Measurements from ENCODE around the gene SLC25A51.

Gene SLC25A51

DNA sequence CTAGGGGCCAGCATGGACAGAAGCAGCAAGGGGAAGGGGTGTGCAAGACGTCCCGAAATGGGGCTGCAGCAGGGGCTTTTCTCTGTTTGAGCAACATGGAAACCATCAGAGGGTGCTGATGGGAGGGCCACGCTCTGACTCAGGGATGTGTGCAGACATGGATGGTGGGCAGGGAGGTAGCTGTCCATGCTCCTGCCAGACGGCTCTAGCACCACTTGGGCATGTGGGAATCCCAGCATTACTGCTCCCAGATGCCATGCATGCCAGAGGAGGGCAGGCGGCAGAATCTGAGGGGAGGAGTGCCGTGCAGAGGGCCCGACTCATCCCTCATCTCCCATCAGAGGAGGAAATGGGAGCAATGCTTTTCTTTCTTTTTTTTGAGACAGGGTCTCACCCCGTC, 45.6 kb upstream of the SLC25A51 start:
- DNase-seq (ENCODE audit: low read depth, low spot score) = no peak
- POLR2A ChIA-PET = no interaction called here
- TF ChIP-seq, protein P1, sequence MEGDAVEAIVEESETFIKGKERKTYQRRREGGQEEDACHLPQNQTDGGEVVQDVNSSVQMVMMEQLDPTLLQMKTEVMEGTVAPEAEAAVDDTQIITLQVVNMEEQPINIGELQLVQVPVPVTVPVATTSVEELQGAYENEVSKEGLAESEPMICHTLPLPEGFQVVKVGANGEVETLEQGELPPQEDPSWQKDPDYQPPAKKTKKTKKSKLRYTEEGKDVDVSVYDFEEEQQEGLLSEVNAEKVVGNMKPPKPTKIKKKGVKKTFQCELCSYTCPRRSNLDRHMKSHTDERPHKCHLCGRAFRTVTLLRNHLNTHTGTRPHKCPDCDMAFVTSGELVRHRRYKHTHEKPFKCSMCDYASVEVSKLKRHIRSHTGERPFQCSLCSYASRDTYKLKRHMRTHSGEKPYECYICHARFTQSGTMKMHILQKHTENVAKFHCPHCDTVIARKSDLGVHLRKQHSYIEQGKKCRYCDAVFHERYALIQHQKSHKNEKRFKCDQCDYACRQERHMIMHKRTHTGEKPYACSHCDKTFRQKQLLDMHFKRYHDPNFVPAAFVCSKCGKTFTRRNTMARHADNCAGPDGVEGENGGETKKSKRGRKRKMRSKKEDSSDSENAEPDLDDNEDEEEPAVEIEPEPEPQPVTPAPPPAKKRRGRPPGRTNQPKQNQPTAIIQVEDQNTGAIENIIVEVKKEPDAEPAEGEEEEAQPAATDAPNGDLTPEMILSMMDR (IDR thresholded peaks at IDR 0.05; ENCODE audit: insufficient read depth, low read length, missing control alignments) = no peak
- H3K4me3 ChIP-seq (ENCODE audit: low read depth, low read length) = no peak overlapping the region
- CTCF ChIA-PET = interaction anchor here (1.0 to 2.0 kb wide), 5 partner anchors 12 to 126 kb away, joined by 3 to 5 read pairs (median 3); partner anchors contain the start of gene SHB

- TF ChIP-seq, protein P1 (IDR thresholded peaks at IDR 0.05; ENCODE audit: insufficient read depth, low read length, missing control alignments) = no peak
- ChIA-PET POLR2A (no interaction called here), CTCF (interaction anchor here (0.7 to 2.0 kb wide), 4 partner anchors 13 to 78 kb away, joined by 3 to 5 read pairs (median 3); no protein-coding TSS in a partner anchor)
- DNase-seq (ENCODE audit: low read depth, low spot score) = no peak
- no peak overlapping the region for H3K4me3 ChIP-seq (ENCODE audit: low read depth, low read length)
These were observed 44.6 kb upstream of the SLC25A51 start for GRCh38 chr9:37948417-37948980.

GRCh38 chr9:37947977-37948376, 44.0 kb upstream of the SLC25A51 start:
- no peak overlapping the region for H3K4me3 ChIP-seq (ENCODE audit: low read depth, low read length)
- TF ChIP-seq, protein P1 (IDR thresholded peaks at IDR 0.05; ENCODE audit: insufficient read depth, low read length, missing control alignments) = no peak
- ChIA-PET CTCF (interaction anchor here (0.7 to 1.6 kb wide), 5 partner anchors 14 to 34 kb away, joined by 3 to 4 read pairs (median 3); no protein-coding TSS in a partner anchor), POLR2A (no interaction called here)
- DNase-seq (ENCODE audit: low read depth, low spot score) = no peak

- POLR2A ChIA-PET = no interaction called here
- no peak for DNase-seq (ENCODE audit: low read depth, low spot score)
- no peak overlapping the region for H3K4me3 ChIP-seq (ENCODE audit: low read depth, low read length)
- TF ChIP-seq, protein P1 (IDR thresholded peaks at IDR 0.05; ENCODE audit: insufficient read depth, low read length, missing control alignments) = no peak
- CTCF ChIA-PET = interaction anchor here (1.2 to 1.6 kb wide), 3 partner anchors 15 to 34 kb away, joined by 3 to 4 read pairs (median 3); no protein-coding TSS in a partner anchor
These were observed 43.5 kb upstream of the SLC25A51 start for GRCh38 chr9:37947471-37947870.

DNA sequence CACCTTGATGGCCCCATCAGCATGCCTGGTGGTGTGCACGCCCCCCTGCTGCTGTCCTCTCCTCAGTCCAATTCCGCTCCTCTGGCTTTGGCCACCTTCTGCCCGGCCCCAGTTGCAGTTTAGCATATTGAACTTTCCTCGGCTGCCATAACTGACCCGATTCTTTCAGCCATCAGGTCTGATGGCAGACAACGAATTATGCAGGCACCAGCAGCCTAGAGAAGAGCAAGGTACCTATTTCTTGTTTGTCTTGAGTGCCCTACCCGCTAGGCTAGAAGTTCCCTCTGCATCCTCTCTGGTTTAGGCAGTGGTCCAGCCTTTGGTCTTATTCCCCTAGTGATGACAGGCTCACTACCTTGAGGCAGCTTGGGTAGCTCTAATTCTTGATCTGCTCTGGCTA, 43.0 kb upstream of the SLC25A51 start:
- DNase-seq (ENCODE audit: low read depth, low spot score) = no peak
- TF ChIP-seq, protein P1 (IDR thresholded peaks at IDR 0.05; ENCODE audit: insufficient read depth, low read length, missing control alignments) = no peak
- ChIA-PET CTCF (interaction anchor here (1.2 to 1.3 kb wide), 2 partner anchors 15 to 33 kb away, joined by 3 to 4 read pairs; no protein-coding TSS in a partner anchor), POLR2A (no interaction called here)
- no peak overlapping the region for H3K4me3 ChIP-seq (ENCODE audit: low read depth, low read length)

GRCh38 chr9:37946041-37946440, 42.1 kb upstream of the SLC25A51 start:
- TF ChIP-seq, protein P1 (IDR thresholded peaks at IDR 0.05; ENCODE audit: insufficient read depth, low read length, missing control alignments) = no peak
- POLR2A ChIA-PET = no interaction called here
- DNase-seq (ENCODE audit: low read depth, low spot score) = no peak
- CTCF ChIA-PET = interaction anchor here (0.6 kb wide), 1 partner anchor 248 kb away, joined by 3 read pairs; no protein-coding TSS in a partner anchor
- no peak overlapping the region for H3K4me3 ChIP-seq (ENCODE audit: low read depth, low read length)
